Neuronal stem cell (in vitro differentiated cells): ENCODE results near the gene FHIT.

Experiments
- DNase-seq: peaks from one replicate; pipeline ENCODE4 v3.0.0-alpha.2; 2013; ENCODE audit warnings: low spot score
- H2AFZ ChIP-seq: one replicate; pipeline ENCODE4 v1.6.1; 2013; ENCODE audit warnings: mild to moderate bottlenecking, low read length, inconsistent platforms
- H2AK5ac ChIP-seq: 2 replicates; pipeline ENCODE4 v1.6.1; 2013; ENCODE audit warnings: low read depth, mild to moderate bottlenecking, inconsistent platforms, low read length, moderate library complexity, mixed read lengths
- H2BK120ac ChIP-seq: 2 replicates; pipeline ENCODE4 v1.6.1; 2013; ENCODE audit warnings: low read depth, mild to moderate bottlenecking, inconsistent platforms, low read length, moderate library complexity, mixed read lengths
- H2BK12ac ChIP-seq: one replicate; pipeline ENCODE4 v1.6.1; 2013; ENCODE audit warnings: low read length, inconsistent platforms
- H2BK15ac ChIP-seq: 2 replicates; pipeline ENCODE4 v1.6.1; 2013; ENCODE audit warnings: mild to moderate bottlenecking, low read length, inconsistent platforms, mixed read lengths
- H2BK5ac ChIP-seq: one replicate; pipeline ENCODE4 v1.6.1; 2013; ENCODE audit warnings: inconsistent platforms, mild to moderate bottlenecking, low read length, moderate library complexity
- H3K14ac ChIP-seq: one replicate; pipeline ENCODE4 v1.6.1; 2013; ENCODE audit warnings: low read length, inconsistent platforms
- H3K18ac ChIP-seq: 2 replicates; pipeline ENCODE4 v1.6.1; 2013; ENCODE audit warnings: low read length, inconsistent platforms
- H3K23ac ChIP-seq: 2 replicates; pipeline ENCODE4 v1.6.1; 2013; ENCODE audit warnings: low read depth, mild to moderate bottlenecking, mixed read lengths, low read length, inconsistent platforms; ENCODE audit not compliant: poor library complexity
- H3K27ac ChIP-seq: replicated peaks from 3 replicates; pipeline ENCODE4 v1.5.1; 2013; ENCODE audit warnings: low read length, inconsistent platforms
- H3K27me3 ChIP-seq, 3 experiments: 2 replicates each; pipeline ENCODE4 v1.6.1; 2013; ENCODE audit warnings: low read length in 3 of 3, mild to moderate bottlenecking in 2 of 3, inconsistent platforms in 1 of 3, low read depth in 1 of 3, mixed read lengths in 1 of 3, moderate library complexity in 1 of 3; ENCODE audit not compliant: control insufficient read depth in 3 of 3, insufficient read depth in 3 of 3
- H3K36me3 ChIP-seq, 2 donors: replicated peaks in 1 of 2; 2 replicates each; pipeline ENCODE4 v1.6.1; 2013; ENCODE audit warnings: low read length in 2 of 2; ENCODE audit not compliant: control insufficient read depth in 2 of 2, insufficient read depth in 2 of 2
- H3K4ac ChIP-seq: 2 replicates; pipeline ENCODE4 v1.6.1; 2013; ENCODE audit warnings: inconsistent platforms, mild to moderate bottlenecking, low read length, moderate library complexity
- H3K4me1 ChIP-seq, 2 donors: 1 replicate in 1 of 2; 2 replicates in 1 of 2; pipeline ENCODE4 v1.6.1; 2013; ENCODE audit warnings: low read length in 2 of 2, low read depth in 1 of 2; ENCODE audit not compliant: control insufficient read depth in 2 of 2, insufficient read depth in 1 of 2
- H3K4me2 ChIP-seq: one replicate; pipeline ENCODE4 v1.6.1; 2013; ENCODE audit warnings: mild to moderate bottlenecking, low read length, inconsistent platforms; ENCODE audit not compliant: insufficient read depth, poor library complexity, severe bottlenecking
- H3K4me3 ChIP-seq, 2 donors: 2 replicates each; pipeline ENCODE4 v1.5.1; 2013; ENCODE audit warnings: low read length in 2 of 2, mild to moderate bottlenecking in 2 of 2, inconsistent platforms in 1 of 2, moderate library complexity in 1 of 2
- H3K79me1 ChIP-seq: one replicate; pipeline ENCODE4 v1.6.1; 2013; ENCODE audit warnings: low read depth, mild to moderate bottlenecking, inconsistent platforms, low read length, moderate library complexity
- H3K9ac ChIP-seq: one replicate; pipeline ENCODE4 v1.6.1; 2013; ENCODE audit warnings: mild to moderate bottlenecking, low read depth, low read length, inconsistent platforms; ENCODE audit not compliant: poor library complexity
- H3K9me3 ChIP-seq, 2 donors: replicated peaks in 1 of 2; 2 replicates each; pipeline versions ENCODE3 to v1.6.1; 2013; ENCODE audit warnings: low read length in 2 of 2, mild to moderate bottlenecking in 2 of 2, inconsistent platforms in 1 of 2, low read depth in 1 of 2, mixed read lengths in 1 of 2, moderate library complexity in 1 of 2; ENCODE audit not compliant: control insufficient read depth in 2 of 2, insufficient read depth in 1 of 2
- H4K8ac ChIP-seq: one replicate; pipeline ENCODE4 v1.6.1; 2013; ENCODE audit warnings: low read depth, mild to moderate bottlenecking, inconsistent platforms, low read length, moderate library complexity
- H4K91ac ChIP-seq: one replicate; pipeline ENCODE4 v1.6.1; 2013; ENCODE audit warnings: low read length, low read depth, mild to moderate bottlenecking, inconsistent platforms; ENCODE audit not compliant: poor library complexity
- WGBS, 2 donors: extraction: QIAGEN DNeasy Blood & Tissue Kit; methylation state at CpG; one replicate each; pipeline ENCODE4 v1.1.7; 2013; ENCODE audit warnings: missing lambda C conversion rate in 2 of 2, mixed read lengths in 1 of 2; ENCODE audit not compliant: insufficient read length in 2 of 2, insufficient replicate concordance in 1 of 2; ENCODE audit errors: extremely low coverage in 2 of 2; 5-methylcytosine and 5-hydroxymethylcytosine counted together

The FHIT gene

GRCh38 chr3:61087465-61087864 is 163.8 kb downstream of the FHIT start:
- no peaks in the 10 kb centered on the region for H3K79me1 ChIP-seq
- no peak overlapping the region for H3K23ac ChIP-seq
- H3K4me3 ChIP-seq: no peak overlapping the region
- H3K4me1 ChIP-seq: peaks cover 1 to 9% of the 10 kb centered on the region in 2 donors
- H3K4ac ChIP-seq: no peak overlapping the region
- no peak overlapping the region for H4K8ac ChIP-seq
- H2AFZ ChIP-seq: no peak overlapping the region
- H3K9ac ChIP-seq: no peak overlapping the region
- H3K18ac ChIP-seq: no peak overlapping the region
- H2BK120ac ChIP-seq: no peak overlapping the region
- no peak overlapping the region for H3K27ac ChIP-seq
- peak overlapping the region; percentile 36 for H2BK12ac ChIP-seq
- H3K4me2 ChIP-seq: no peak overlapping the region
- H2AK5ac ChIP-seq: no peak overlapping the region
- no peaks in the 10 kb centered on the region for H3K36me3 ChIP-seq
- H3K14ac ChIP-seq: no peak overlapping the region
- no peak overlapping the region for H4K91ac ChIP-seq
- H3K27me3 ChIP-seq: no peaks in the 10 kb centered on the region
- no peak for DNase-seq
- no peaks in the 10 kb centered on the region for H3K9me3 ChIP-seq
- H2BK5ac ChIP-seq: no peak overlapping the region
- no CpG with 5 or more reads among the region's 2 CpGs for WGBS, 2 donors
- H2BK15ac ChIP-seq: no peak overlapping the region

DNA sequence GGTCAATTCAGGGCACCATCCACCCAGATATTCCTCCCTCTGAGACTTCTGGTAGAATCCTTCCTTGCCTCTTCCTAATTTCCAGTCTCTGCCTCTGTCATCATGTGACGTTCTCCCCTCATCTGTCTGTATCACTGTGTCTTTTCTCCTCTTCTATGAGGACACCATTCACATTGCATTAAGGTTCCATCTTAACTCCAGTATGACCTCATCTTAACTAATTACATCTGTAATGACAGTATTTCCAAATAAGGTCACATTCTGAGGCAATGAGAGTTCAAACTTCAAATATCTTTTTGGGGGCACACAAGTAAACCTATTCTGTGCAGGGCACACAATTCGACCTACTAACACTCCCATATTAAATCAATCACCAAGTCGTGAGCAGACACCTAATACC is 169.7 kb downstream of the FHIT start:
- no peaks in the 10 kb centered on the region for H3K36me3 ChIP-seq
- WGBS, 2 donors: no CpG with 5 or more reads among the region's 3 CpGs
- no peak overlapping the region for H2AK5ac ChIP-seq
- no peak overlapping the region for H4K91ac ChIP-seq
- H2AFZ ChIP-seq: peak overlapping the region; percentile 73
- H3K79me1 ChIP-seq: no peaks in the 10 kb centered on the region
- no peaks in the 10 kb centered on the region for H3K9me3 ChIP-seq
- H2BK5ac ChIP-seq: no peak overlapping the region
- no peak overlapping the region for H3K14ac ChIP-seq
- no peak overlapping the region for H4K8ac ChIP-seq
- no peak overlapping the region for H3K4me2 ChIP-seq
- no peak for DNase-seq
- H3K18ac ChIP-seq: no peak overlapping the region
- peaks cover 12 to 19% of the 10 kb centered on the region in 2 donors for H3K4me1 ChIP-seq
- no peak overlapping the region for H3K4me3 ChIP-seq
- H2BK120ac ChIP-seq: no peak overlapping the region
- no peak overlapping the region for H2BK12ac ChIP-seq
- no peaks in the 10 kb centered on the region for H3K27me3 ChIP-seq
- H3K9ac ChIP-seq: no peak overlapping the region
- H3K23ac ChIP-seq: no peak overlapping the region
- no peak overlapping the region for H2BK15ac ChIP-seq
- H3K27ac ChIP-seq: peak overlapping the region; percentile 89
- H3K4ac ChIP-seq: no peak overlapping the region

DNA sequence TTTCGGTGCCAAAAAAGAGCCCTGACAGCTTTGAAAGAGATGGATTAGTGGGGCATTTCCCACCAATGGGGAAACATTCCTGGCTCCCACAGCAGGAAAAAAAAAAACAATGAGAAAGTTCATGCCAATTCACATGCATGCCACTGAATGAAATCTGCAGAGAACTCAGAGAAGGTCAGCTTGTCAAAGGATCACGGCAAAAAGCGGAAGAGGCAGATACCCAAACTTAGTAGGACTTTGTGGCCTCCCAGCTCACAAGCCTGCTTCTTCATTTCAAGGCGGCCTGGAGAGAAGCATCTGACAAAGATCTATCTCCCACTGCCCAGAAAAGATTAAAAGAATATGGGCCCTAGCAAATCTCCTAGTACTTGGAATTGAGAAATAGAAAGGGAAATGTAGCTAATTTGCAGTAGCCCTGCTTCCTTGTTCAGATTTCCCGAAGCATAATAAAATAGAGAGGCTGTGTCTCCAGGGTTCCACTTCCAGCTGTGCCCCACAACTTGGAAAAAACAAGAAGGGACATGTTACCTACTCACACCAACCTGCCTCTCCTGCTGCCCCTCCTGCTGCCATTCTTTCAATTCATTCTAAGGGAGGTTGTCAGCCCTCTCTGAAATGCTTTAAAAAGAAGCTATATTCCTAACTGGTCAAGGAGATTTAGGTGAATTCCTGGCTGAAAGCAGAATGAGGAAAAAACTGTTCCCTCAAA is 170.4 kb downstream of the FHIT start:
- Histone ChIP-seq H3K36me3 (no peaks in the 10 kb centered on the region), H3K14ac (no peak overlapping the region), H3K23ac (no peak overlapping the region), H2BK120ac (no peak overlapping the region), H2BK12ac (no peak overlapping the region), H3K18ac (no peak overlapping the region), H3K4ac (no peak overlapping the region), H3K27me3 (no peaks in the 10 kb centered on the region), H3K27ac (peak overlapping the region; percentile 89), H4K8ac (no peak overlapping the region), H2BK15ac (no peak overlapping the region), H3K4me2 (no peak overlapping the region), H3K9ac (no peak overlapping the region), H3K4me3 (no peak overlapping the region), H3K79me1 (no peaks in the 10 kb centered on the region), H4K91ac (no peak overlapping the region), H2BK5ac (no peak overlapping the region), H3K9me3 (no peaks in the 10 kb centered on the region), H2AFZ (peak overlapping the region; percentile 73), H2AK5ac (no peak overlapping the region), H3K4me1 (peaks cover 12 to 13% of the 10 kb centered on the region in 2 donors)
- peak; percentile 36 for DNase-seq
- no CpG with 5 or more reads among the region's 5 CpGs for WGBS, 2 donors

DNA sequence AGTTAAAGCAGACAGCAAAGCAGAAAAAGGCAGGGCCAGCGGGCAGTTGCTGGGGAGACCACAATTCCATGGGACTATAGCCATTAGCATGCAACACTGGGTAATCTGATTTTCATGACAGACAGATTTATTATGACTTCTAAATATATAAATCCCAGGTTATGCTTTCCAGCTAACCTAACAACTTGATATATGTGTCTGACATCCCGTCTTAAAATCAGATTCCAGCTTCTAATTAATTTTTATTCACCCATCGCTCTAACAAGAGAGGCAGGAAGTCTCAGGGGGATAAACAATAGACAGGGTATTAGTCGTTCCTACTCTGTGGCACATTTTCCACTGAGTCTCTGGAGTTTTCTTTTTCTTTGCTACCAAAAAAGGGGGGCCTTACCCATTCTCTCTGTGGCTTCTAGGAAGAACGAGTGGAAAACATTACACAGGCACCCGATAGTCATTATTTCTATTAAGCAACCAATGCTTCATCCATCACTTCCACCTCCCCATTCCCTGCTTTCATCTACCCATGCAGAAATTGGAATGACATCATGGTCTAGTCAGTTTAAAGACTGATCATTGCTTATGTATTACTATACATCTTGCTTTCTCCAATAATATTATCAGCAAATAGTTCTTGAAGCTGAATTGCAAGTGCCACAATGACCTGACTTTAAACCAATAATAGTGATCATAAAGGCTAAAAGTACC is 173.1 kb downstream of the FHIT start:
- H3K4me3 ChIP-seq: no peak overlapping the region

More for the DNA sequence above, 173.1 kb downstream of the FHIT start:
- H4K91ac ChIP-seq: no peak overlapping the region
- no peak overlapping the region for H3K4ac ChIP-seq
- no peak overlapping the region for H2BK15ac ChIP-seq
- H4K8ac ChIP-seq: no peak overlapping the region
- peaks cover 17 to 28% of the 10 kb centered on the region in 2 donors for H3K4me1 ChIP-seq
- H3K36me3 ChIP-seq: no peaks in the 10 kb centered on the region
- H2BK12ac ChIP-seq: no peak overlapping the region
- H2BK120ac ChIP-seq: no peak overlapping the region
- H3K23ac ChIP-seq: no peak overlapping the region
- peak overlapping the region; percentile 2 for H3K4me2 ChIP-seq
- no peak overlapping the region for H2AK5ac ChIP-seq
- DNase-seq: peak; percentile 8
- H3K14ac ChIP-seq: no peak overlapping the region
- H3K27ac ChIP-seq: no peak overlapping the region
- no peak overlapping the region for H3K18ac ChIP-seq
- no peak overlapping the region for H3K9ac ChIP-seq
- H2AFZ ChIP-seq: peak overlapping the region; percentile 51
- no peaks in the 10 kb centered on the region for H3K79me1 ChIP-seq
- H2BK5ac ChIP-seq: no peak overlapping the region
- no CpG with 5 or more reads among the region's 6 CpGs for WGBS, 2 donors
- H3K9me3 ChIP-seq: no peaks in the 10 kb centered on the region
- no peaks in the 10 kb centered on the region for H3K27me3 ChIP-seq
